Spleen (tissue), 11 donors: ENCODE results near the gene RFTN1. TPM values are rescaled to one million over a fixed set of nuclear protein-coding genes. Genes with fewer than 3 reads are reported as not detected.

ENCODE experiments used
- DNase-seq: peaks from one replicate; pipeline ENCODE4 v3.0.0-alpha.2; 2020
- H3K27ac ChIP-seq, 8 donors: fragments of 200-600 bp; sonication (generic) in 7 of 8; 1 replicate in 4 of 8; 2 replicates in 4 of 8; pipeline versions ENCODE4 v1.5.0 to v1.8.0; 2016 to 2021; ENCODE audit warnings: inconsistent platforms in 4 of 8, mild to moderate bottlenecking in 4 of 8, moderate library complexity in 1 of 8
- H3K27me3 ChIP-seq, 7 donors: fragments of 200-600 bp; sonication (generic) in 6 of 7; replicated peaks in 1 of 7; 1 replicate in 4 of 7; 2 replicates in 3 of 7; pipeline versions ENCODE4 v1.5.0 to v1.8.0; 2016 to 2021; ENCODE audit warnings: inconsistent platforms in 3 of 7, mild to moderate bottlenecking in 1 of 7
- H3K36me3 ChIP-seq, 6 donors: fragments of 200-600 bp; sonication (generic) in 5 of 6; 1 replicate in 4 of 6; 2 replicates in 2 of 6; pipeline versions ENCODE4 v1.5.0 to v1.8.0; 2016 to 2021; ENCODE audit warnings: inconsistent platforms in 2 of 6
- H3K4me1 ChIP-seq, 6 donors: fragments of 200-600 bp; sonication (generic) in 5 of 6; 1 replicate in 3 of 6; 2 replicates in 3 of 6; pipeline versions ENCODE4 v1.5.0 to v1.8.0; 2016 to 2021; ENCODE audit warnings: inconsistent platforms in 3 of 6
- H3K4me3 ChIP-seq, 8 donors: fragments of 200-600 bp; sonication (generic) in 7 of 8; 1 replicate in 4 of 8; 2 replicates in 4 of 8; pipeline versions ENCODE4 v1.5.0 to v1.8.0; 2016 to 2021; ENCODE audit warnings: inconsistent platforms in 4 of 8, mild to moderate bottlenecking in 4 of 8, moderate library complexity in 2 of 8
- H3K9me3 ChIP-seq, 8 donors: fragments of 200-600 bp; sonication (generic) in 7 of 8; 1 replicate in 4 of 8; 2 replicates in 4 of 8; pipeline versions ENCODE4 v1.5.0 to v1.8.0; 2016 to 2021; ENCODE audit warnings: inconsistent platforms in 4 of 8
- POLR2A ChIP-seq, 3 donors: fragments of 450-650 bp; IDR thresholded peaks; one replicate each; pipeline ENCODE4 v1.5.1; 2017; ENCODE audit warnings: antibody characterized with exemption in 3 of 3, mild to moderate bottlenecking in 1 of 3
- POLR2AphosphoS5 ChIP-seq, 3 donors: sonication (generic); formaldehyde crosslinking; IDR thresholded peaks; one replicate each; pipeline ENCODE4 v1.5.1; 2017; ENCODE audit warnings: antibody characterized with exemption in 3 of 3
- WGBS, 5 donors: extraction: QIAGEN DNeasy Blood & Tissue Kit in 3 of 5; methylation state at CpG; one replicate each; pipeline versions ENCODE4 v1.1.5 to v1.1.7; 2013 to 2018; 5-methylcytosine and 5-hydroxymethylcytosine counted together
- intact Hi-C: fragments of 100-400 bp; cut with DNase I; formaldehyde crosslinking; loops from one replicate; pipeline ENCODE4 v1.15.0; 2023; ENCODE audit warnings: low total_unique reads
- polyA plus RNA-seq, 3 donors: library from polyadenylated mRNA; stranded (reverse); fragments of 200-250 nt; gene quantifications; one replicate each; pipeline ENCODE4 v1.2.1, GENCODE V29; 2013
- total RNA-seq, 7 donors: library from RNA; depleted of rRNA in 3 of 7; stranded (reverse); fragments of >200 nt in 3 of 7; fragmentation: NEBNext Ultra II Directional in 4 of 7; extraction: Animal tissue kit (Norgen Biotek cat#: 25700) in 4 of 7; gene quantifications; one replicate each; pipeline versions ENCODE4 v1.1.0 to v1.2.1, GENCODE V29; 2016 to 2021
- TF ChIP-seq, protein P1 (sequence below), 11 experiments: fragments of 200-600 bp in 7 of 11; fragments of 450-650 bp in 4 of 11; sonication (generic) in 4 of 11; IDR thresholded peaks in 8 of 11; conservative IDR thresholded peaks in 3 of 11; 1 replicate in 7 of 11; 2 replicates in 4 of 11; pipeline versions ENCODE4 v1.4.0 to v1.8.0; 2016 to 2021; ENCODE audit warnings: antibody characterized with exemption in 11 of 11, inconsistent platforms in 4 of 11, mild to moderate bottlenecking in 1 of 11
- donor health status: healthy with polysubstance abuse.
- donor health status: DM: no; HTN: no; CAD: no; lungs with moderate emphysema.
- donor health status: DM: no; HTN: no; CAD: no.
- donor health status: Bipolar disorder and iron deficiency.
- donor health status: healthy.
- donor health status: DM: no; HTN: no; CAD: no.
- donor health status: DM: yes; HTN: yes; CAD: no.

Gene RFTN1
- total and polyA plus RNA-seq, 10 donors = 30.4 to 106 (median 75.3) TPM

DNA sequence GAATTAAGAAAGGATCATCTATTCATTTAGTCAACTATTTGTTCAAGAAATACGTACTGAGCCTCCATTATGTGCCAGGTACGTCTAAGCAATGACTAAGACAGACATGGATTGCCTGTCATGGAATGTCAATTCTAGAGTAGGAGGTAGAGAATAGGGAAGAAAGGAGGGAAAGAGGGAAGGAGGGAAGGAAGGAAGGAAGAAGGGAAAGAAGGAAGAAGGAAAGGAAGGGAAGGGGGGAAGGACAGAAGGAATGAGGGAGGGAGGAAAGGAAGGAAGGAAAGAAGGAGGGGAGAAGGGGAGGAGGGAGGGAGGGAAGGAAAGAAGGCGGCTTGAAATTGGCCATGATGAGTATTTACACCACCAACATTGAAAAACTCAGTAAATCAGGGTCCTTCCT, 39.3 kb upstream of the RFTN1 start:
- peaks cover 0 to 4% (median 0%) of the 10 kb centered on the region in 7 donors for H3K27me3 ChIP-seq
- H3K4me3 ChIP-seq = no peak overlapping the region
- peaks cover 0 to 5% (median 0%) of the 10 kb centered on the region in 8 donors for H3K9me3 ChIP-seq
- H3K36me3 ChIP-seq = no peaks in the 10 kb centered on the region
- WGBS, 5 donors = 70 to 81% (median 78%) methylated on average over 3 of the region's 3 CpGs
- TF ChIP-seq POLR2AphosphoS5 (IDR thresholded peaks at IDR 0.05) (no peak), POLR2A (IDR thresholded peaks at IDR 0.05) (no peak)
- TF ChIP-seq, protein P1, sequence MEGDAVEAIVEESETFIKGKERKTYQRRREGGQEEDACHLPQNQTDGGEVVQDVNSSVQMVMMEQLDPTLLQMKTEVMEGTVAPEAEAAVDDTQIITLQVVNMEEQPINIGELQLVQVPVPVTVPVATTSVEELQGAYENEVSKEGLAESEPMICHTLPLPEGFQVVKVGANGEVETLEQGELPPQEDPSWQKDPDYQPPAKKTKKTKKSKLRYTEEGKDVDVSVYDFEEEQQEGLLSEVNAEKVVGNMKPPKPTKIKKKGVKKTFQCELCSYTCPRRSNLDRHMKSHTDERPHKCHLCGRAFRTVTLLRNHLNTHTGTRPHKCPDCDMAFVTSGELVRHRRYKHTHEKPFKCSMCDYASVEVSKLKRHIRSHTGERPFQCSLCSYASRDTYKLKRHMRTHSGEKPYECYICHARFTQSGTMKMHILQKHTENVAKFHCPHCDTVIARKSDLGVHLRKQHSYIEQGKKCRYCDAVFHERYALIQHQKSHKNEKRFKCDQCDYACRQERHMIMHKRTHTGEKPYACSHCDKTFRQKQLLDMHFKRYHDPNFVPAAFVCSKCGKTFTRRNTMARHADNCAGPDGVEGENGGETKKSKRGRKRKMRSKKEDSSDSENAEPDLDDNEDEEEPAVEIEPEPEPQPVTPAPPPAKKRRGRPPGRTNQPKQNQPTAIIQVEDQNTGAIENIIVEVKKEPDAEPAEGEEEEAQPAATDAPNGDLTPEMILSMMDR (IDR thresholded peaks at IDR 0.05 in 8 of 11, conservative IDR thresholded peaks at IDR 0.05 in 3 of 11) = no peak
- peaks cover 0 to 12% (median 7%) of the 10 kb centered on the region in 6 donors for H3K4me1 ChIP-seq
- H3K27ac ChIP-seq = no peak overlapping the region
- DNase-seq = no peak
- intact Hi-C loops = no loop called here

DNA sequence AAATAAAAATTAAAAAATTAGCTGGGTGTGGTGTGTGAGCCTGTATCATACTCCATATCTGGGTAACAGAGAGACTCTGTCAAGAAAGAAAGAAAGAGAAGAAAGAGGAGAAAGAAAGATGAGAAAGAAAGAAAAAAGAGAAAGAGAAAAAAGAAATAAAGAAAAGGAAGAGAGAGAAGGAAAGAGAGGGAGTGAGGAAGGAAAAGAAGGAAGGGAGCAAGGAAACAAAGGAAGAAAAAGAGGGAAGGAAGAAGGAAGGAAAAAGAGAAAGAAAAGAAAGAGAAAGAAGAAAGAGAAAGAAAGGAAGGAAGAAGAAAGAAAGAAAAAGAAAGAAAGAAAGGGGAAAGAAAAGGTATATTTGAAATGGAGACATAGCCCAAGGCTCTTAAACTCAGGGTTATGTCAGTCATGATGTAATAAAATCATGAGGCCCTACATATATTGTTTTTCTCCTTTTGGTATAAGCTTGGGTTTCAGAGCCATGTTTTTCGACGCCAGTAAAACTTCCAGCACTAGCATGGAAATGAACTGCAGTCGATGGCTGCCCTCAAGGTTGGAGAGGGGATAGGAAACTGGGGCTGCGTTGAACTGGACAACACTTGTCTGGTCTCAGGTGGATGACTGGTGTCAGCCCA, 38.0 kb upstream of the RFTN1 start:
- Histone ChIP-seq H3K27ac (no peak overlapping the region), H3K36me3 (no peaks in the 10 kb centered on the region), H3K4me3 (no peak overlapping the region), H3K4me1 (peaks cover 0 to 18% (median 7%) of the 10 kb centered on the region in 6 donors), H3K9me3 (peaks cover 0 to 5% (median 0%) of the 10 kb centered on the region in 8 donors), H3K27me3 (peaks cover 0 to under 1% (median 0%) of the 10 kb centered on the region in 7 donors)
- DNase-seq = no peak
- TF ChIP-seq POLR2A (IDR thresholded peaks at IDR 0.05) = no peak
- TF ChIP-seq, protein P1 (IDR thresholded peaks at IDR 0.05 in 8 of 11, conservative IDR thresholded peaks at IDR 0.05 in 3 of 11) = no peak
- no peak for TF ChIP-seq POLR2AphosphoS5 (IDR thresholded peaks at IDR 0.05)
- 81 to 94% (median 91%) methylated on average over 4 of the region's 4 CpGs for WGBS, 5 donors
- intact Hi-C loops = loop anchor here (2.0 kb wide), 1 partner anchor 261 kb away; no protein-coding TSS in a partner anchor

DNA sequence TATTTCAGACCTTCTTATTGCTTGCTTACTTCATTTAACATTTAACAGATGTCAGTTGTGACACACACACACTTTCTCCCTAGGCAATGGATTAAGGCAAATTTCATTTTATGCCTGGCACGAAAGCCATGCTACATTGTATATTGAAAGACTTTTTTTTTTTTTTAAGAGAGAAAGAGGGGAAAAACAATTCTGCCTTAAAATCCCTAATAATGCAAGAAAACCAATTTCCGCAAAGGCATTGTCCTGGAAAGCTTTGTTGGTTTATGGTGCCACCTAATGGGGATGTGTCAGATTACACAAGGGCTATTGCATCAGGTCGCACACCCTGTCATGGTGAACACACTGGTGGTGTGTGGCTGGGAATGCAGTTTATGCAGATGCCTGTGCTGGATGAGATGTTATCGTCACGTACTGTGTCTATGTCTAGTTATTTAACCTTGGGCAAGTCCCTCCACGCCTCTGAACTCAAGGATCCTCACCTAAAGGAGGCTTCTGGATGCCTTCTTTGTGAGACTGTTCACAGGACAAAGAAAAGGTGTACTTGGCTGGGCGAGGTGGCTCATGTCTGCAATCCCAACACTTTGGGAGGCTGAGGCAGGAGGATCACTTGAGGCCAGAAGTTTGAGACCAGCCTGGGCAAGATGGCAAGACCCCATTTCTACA, 37.3 kb upstream of the RFTN1 start:
- DNase-seq = no peak
- peak overlapping the region in 2 of 8 donors; percentile 8 to 15 for H3K4me3 ChIP-seq
- no peaks in the 10 kb centered on the region for H3K27me3 ChIP-seq
- no peaks in the 10 kb centered on the region for H3K36me3 ChIP-seq
- 14 to 17% (median 15%) methylated on average over 7 of the region's 7 CpGs for WGBS, 5 donors
- intact Hi-C loops = loop anchor here (2.0 kb wide), 1 partner anchor 260 kb away; no protein-coding TSS in a partner anchor
- TF ChIP-seq, protein P1 (IDR thresholded peaks at IDR 0.05 in 8 of 11, conservative IDR thresholded peaks at IDR 0.05 in 3 of 11) = peak; percentile 76 to 96 (median 91)
- TF ChIP-seq POLR2A (IDR thresholded peaks at IDR 0.05) (no peak), POLR2AphosphoS5 (IDR thresholded peaks at IDR 0.05) (peak in 1 of 3 donors; percentile 26)
- H3K27ac ChIP-seq = no peak overlapping the region
- peaks cover 0 to 23% (median 7%) of the 10 kb centered on the region in 6 donors for H3K4me1 ChIP-seq
- H3K9me3 ChIP-seq = peaks cover 0 to 5% (median 0%) of the 10 kb centered on the region in 8 donors

DNA sequence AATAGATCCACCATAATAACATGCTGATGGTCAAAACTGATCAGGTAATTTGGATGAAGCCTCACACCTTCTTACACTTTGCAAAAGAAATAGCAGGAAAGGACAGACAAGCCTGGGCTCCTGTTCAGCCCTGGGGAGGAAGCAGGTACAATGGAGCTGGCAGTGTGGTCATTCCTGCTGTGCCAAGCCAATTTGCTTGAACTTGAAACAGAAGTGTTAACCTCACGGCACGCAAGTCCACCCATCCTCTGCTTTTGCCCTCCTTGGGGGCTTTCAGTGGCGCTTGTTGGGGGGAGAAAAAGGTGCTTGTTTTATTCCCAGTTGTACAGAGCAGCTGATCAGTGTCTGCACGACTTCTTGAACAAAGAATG, 36.8 kb upstream of the RFTN1 start:
- Histone ChIP-seq H3K4me1 (peaks cover 0 to 23% (median 7%) of the 10 kb centered on the region in 6 donors), H3K9me3 (peaks cover 0 to 5% (median 0%) of the 10 kb centered on the region in 8 donors), H3K27ac (no peak overlapping the region), H3K4me3 (peak overlapping the region in 2 of 8 donors; percentile 8 to 15), H3K27me3 (no peaks in the 10 kb centered on the region), H3K36me3 (no peaks in the 10 kb centered on the region)
- 43 to 70% (median 59%) methylated on average over 4 of the region's 4 CpGs for WGBS, 5 donors
- TF ChIP-seq POLR2AphosphoS5 (IDR thresholded peaks at IDR 0.05) = no peak
- TF ChIP-seq POLR2A (IDR thresholded peaks at IDR 0.05) = no peak
- TF ChIP-seq, protein P1 (IDR thresholded peaks at IDR 0.05 in 8 of 11, conservative IDR thresholded peaks at IDR 0.05 in 3 of 11) = no peak
- intact Hi-C loops = loop anchor here (2.0 kb wide), 1 partner anchor 259 kb away; no protein-coding TSS in a partner anchor
- no peak for DNase-seq
